ENCODE results near the gene HSPH1. TPM values are rescaled to one million over a fixed set of nuclear protein-coding genes. Genes with fewer than 3 reads are reported as not detected.
"Not testable (repeated sequence)": the region's sequence is repeated elsewhere in the genome, so short reads cannot be mapped to it uniquely, and the experiment has no call there.

HSPH1 gene
- total RNA-seq, 2 experiments from 2014 or later, result 267 TPM

- no peak for DNase-seq
- H3K4me1 Mint-ChIP-seq, result no peaks in the 10 kb centered on the region
- H3K4me3 Mint-ChIP-seq, result no peak overlapping the region
- no peaks in the 10 kb centered on the region for H3K36me3 Mint-ChIP-seq
- no peak overlapping the region for H3K27ac Mint-ChIP-seq
- no peaks in the 10 kb centered on the region for H3K9me3 Mint-ChIP-seq
- peaks cover 25% of the 10 kb centered on the region for H3K27me3 Mint-ChIP-seq
Measured at GRCh38 chr13:31102905-31103304, 58.8 kb downstream of the HSPH1 start.

- Mint-ChIP-seq H3K27me3 (peaks cover 25% of the 10 kb centered on the region), H3K4me3 (no peak overlapping the region), H3K9me3 (no peaks in the 10 kb centered on the region), H3K27ac (no peak overlapping the region), H3K36me3 (no peaks in the 10 kb centered on the region), H3K4me1 (no peaks in the 10 kb centered on the region)
- DNase-seq, result no peak
Measured at GRCh38 chr13:31101472-31102170, 60.1 kb downstream of the HSPH1 start.

GRCh38 chr13:31100721-31101120 lies 61.0 kb downstream of the HSPH1 start:
- Mint-ChIP-seq H3K4me3 (no peak overlapping the region), H3K27me3 (peaks cover 22% of the 10 kb centered on the region), H3K27ac (no peak overlapping the region), H3K36me3 (no peaks in the 10 kb centered on the region), H3K4me1 (no peaks in the 10 kb centered on the region), H3K9me3 (no peaks in the 10 kb centered on the region)
- no peak for DNase-seq

GRCh38 chr13:31097911-31098434 lies 63.7 kb downstream of the HSPH1 start:
- H3K4me3 Mint-ChIP-seq, H3K4me1 Mint-ChIP-seq, H3K9me3 Mint-ChIP-seq, DNase-seq, H3K27ac Mint-ChIP-seq, H3K36me3 Mint-ChIP-seq: not testable (repeated sequence)
- H3K27me3 Mint-ChIP-seq, result peaks cover 21% of the 10 kb centered on the region

GRCh38 chr13:31096654-31097302 lies 64.9 kb downstream of the HSPH1 start:
- Mint-ChIP-seq H3K4me3 (no peak overlapping the region), H3K27ac (no peak overlapping the region), H3K27me3 (peaks cover 21% of the 10 kb centered on the region)

GRCh38 chr13:31094331-31095015 lies 67.2 kb downstream of the HSPH1 start:
- no peak for DNase-seq
- Mint-ChIP-seq H3K9me3 (no peaks in the 10 kb centered on the region), H3K27me3 (peaks cover 11% of the 10 kb centered on the region), H3K4me3 (no peak overlapping the region), H3K27ac (no peak overlapping the region), H3K4me1 (no peaks in the 10 kb centered on the region), H3K36me3 (no peaks in the 10 kb centered on the region)

More at GRCh38 chr13:31096654-31097302, 64.9 kb downstream of the HSPH1 start:
- DNase-seq, result no peak
- no peaks in the 10 kb centered on the region for H3K36me3 Mint-ChIP-seq
- no peaks in the 10 kb centered on the region for H3K4me1 Mint-ChIP-seq
- no peaks in the 10 kb centered on the region for H3K9me3 Mint-ChIP-seq

- Mint-ChIP-seq H3K36me3 (no peaks in the 10 kb centered on the region), H3K27ac (no peak overlapping the region), H3K27me3 (peaks cover 5% of the 10 kb centered on the region), H3K4me3 (no peak overlapping the region), H3K4me1 (no peaks in the 10 kb centered on the region), H3K9me3 (no peaks in the 10 kb centered on the region)
- DNase-seq, result no peak
Measured at GRCh38 chr13:31093145-31093885, 68.4 kb downstream of the HSPH1 start.

GRCh38 chr13:31092646-31093045 lies 69.1 kb downstream of the HSPH1 start:
- no peak overlapping the region for H3K27ac Mint-ChIP-seq
- H3K27me3 Mint-ChIP-seq, result peaks cover 5% of the 10 kb centered on the region
- H3K36me3 Mint-ChIP-seq, result no peaks in the 10 kb centered on the region
- no peak overlapping the region for H3K4me3 Mint-ChIP-seq
- no peaks in the 10 kb centered on the region for H3K4me1 Mint-ChIP-seq
- DNase-seq, result no peak
- no peaks in the 10 kb centered on the region for H3K9me3 Mint-ChIP-seq

GRCh38 chr13:31090961-31091624 lies 70.6 kb downstream of the HSPH1 start:
- Mint-ChIP-seq H3K27ac (no peak overlapping the region), H3K9me3 (no peaks in the 10 kb centered on the region), H3K4me1 (no peaks in the 10 kb centered on the region), H3K36me3 (no peaks in the 10 kb centered on the region), H3K4me3 (no peak overlapping the region), H3K27me3 (peaks cover 5% of the 10 kb centered on the region)
- DNase-seq, result no peak

- DNase-seq, result no peak
- H3K36me3 Mint-ChIP-seq, result no peaks in the 10 kb centered on the region
- no peak overlapping the region for H3K27ac Mint-ChIP-seq
- H3K4me3 Mint-ChIP-seq, result no peak overlapping the region
- no peaks in the 10 kb centered on the region for H3K4me1 Mint-ChIP-seq
- H3K27me3 Mint-ChIP-seq, result peaks cover 6% of the 10 kb centered on the region
- no peaks in the 10 kb centered on the region for H3K9me3 Mint-ChIP-seq
Measured at GRCh38 chr13:31090096-31090495, 71.6 kb downstream of the HSPH1 start.

- Mint-ChIP-seq H3K4me3 (no peak overlapping the region), H3K4me1 (no peaks in the 10 kb centered on the region), H3K9me3 (no peaks in the 10 kb centered on the region), H3K27me3 (peaks cover 10% of the 10 kb centered on the region), H3K36me3 (no peaks in the 10 kb centered on the region), H3K27ac (no peak overlapping the region)
- DNase-seq, result no peak
Measured at GRCh38 chr13:31089649-31090048, 72.1 kb downstream of the HSPH1 start.

GRCh38 chr13:31088826-31089420 lies 72.8 kb downstream of the HSPH1 start:
- Mint-ChIP-seq H3K4me3 (no peak overlapping the region), H3K9me3 (no peaks in the 10 kb centered on the region), H3K27ac (no peak overlapping the region), H3K27me3 (peaks cover 16% of the 10 kb centered on the region), H3K4me1 (no peaks in the 10 kb centered on the region), H3K36me3 (no peaks in the 10 kb centered on the region)
- DNase-seq, result no peak
